ENCODE data around the gene KCNK16. TPM values are rescaled to one million over a fixed set of nuclear protein-coding genes. Genes with fewer than 3 reads are reported as not detected.

KCNK16 gene
- total RNA-seq, 4 donors from 2014 or later, result 0.88 TPM; not detected in 3

DNA sequence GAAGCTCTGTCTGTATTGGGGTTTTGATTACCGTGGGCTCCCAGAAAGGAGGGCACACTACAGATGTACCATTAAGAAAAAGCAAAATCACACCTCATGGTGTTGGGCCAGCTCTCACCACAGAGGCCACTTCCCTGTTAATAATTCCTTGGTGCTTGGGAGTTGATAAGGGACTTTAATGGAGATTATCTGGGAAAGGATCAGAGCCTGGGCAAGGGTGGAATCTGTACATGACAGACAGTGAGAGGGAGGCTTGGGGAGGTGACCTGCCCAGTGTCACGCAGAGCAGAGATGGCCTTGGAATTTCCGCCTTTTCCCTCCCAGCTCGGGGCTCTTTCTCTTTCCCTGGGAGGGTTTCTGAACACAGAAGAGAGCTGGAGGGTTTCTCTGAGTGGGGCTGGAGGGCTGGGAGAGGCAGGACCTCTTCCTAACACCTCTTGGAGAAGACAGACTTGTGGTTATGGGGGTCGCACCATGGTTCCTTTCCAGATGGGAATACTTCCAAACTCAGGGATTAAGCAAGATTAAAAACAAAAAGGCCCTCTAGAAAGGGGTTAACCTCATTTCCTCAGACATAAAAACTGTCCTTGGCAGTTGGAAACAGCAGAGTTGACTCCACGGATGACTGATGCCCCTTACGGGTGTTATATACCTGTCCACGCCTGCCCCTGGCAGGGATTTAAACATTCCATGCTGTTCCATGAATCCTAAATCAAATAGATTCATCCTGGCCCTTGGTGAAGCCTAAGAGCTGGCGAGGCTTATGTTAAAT lies 16.8 kb upstream of the KCNK16 start:
- Histone ChIP-seq H3K9me3 (no peaks in the 10 kb centered on the region), H3K4me1 (peaks cover 34 to 53% of the 10 kb centered on the region in 2 donors), H3K27ac (peak overlapping the region; percentile 66 to 80 (median 78)), H3K4me3 (replicated peaks in 1 of 3) (no peak overlapping the region), H3K36me3 (no peaks in the 10 kb centered on the region), H3K27me3 (no peaks in the 10 kb centered on the region)
- intact Hi-C loops (cut with DNase I), result no loop called here
- TF ChIP-seq, protein P1, sequence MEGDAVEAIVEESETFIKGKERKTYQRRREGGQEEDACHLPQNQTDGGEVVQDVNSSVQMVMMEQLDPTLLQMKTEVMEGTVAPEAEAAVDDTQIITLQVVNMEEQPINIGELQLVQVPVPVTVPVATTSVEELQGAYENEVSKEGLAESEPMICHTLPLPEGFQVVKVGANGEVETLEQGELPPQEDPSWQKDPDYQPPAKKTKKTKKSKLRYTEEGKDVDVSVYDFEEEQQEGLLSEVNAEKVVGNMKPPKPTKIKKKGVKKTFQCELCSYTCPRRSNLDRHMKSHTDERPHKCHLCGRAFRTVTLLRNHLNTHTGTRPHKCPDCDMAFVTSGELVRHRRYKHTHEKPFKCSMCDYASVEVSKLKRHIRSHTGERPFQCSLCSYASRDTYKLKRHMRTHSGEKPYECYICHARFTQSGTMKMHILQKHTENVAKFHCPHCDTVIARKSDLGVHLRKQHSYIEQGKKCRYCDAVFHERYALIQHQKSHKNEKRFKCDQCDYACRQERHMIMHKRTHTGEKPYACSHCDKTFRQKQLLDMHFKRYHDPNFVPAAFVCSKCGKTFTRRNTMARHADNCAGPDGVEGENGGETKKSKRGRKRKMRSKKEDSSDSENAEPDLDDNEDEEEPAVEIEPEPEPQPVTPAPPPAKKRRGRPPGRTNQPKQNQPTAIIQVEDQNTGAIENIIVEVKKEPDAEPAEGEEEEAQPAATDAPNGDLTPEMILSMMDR (IDR thresholded peaks at IDR 0.05), result no peak
- no peak for TF ChIP-seq POLR2A (IDR thresholded peaks at IDR 0.05)
- DNase-seq, result peak; percentile 20 to 22
- 41 to 42% methylated on average over 9 of the region's 9 CpGs for WGBS, 2 donors

- no peak overlapping the region for H3K4me3 ChIP-seq (replicated peaks in 1 of 3)
- WGBS, 2 donors, result 65 to 75% methylated on average over 3 to 5 of the region's 5 CpGs
- intact Hi-C loops (cut with DNase I), result no loop called here
- H3K27me3 ChIP-seq, result no peaks in the 10 kb centered on the region
- H3K4me1 ChIP-seq, result peaks cover 34 to 47% of the 10 kb centered on the region in 2 donors
- TF ChIP-seq, protein P1 (IDR thresholded peaks at IDR 0.05), result no peak
- TF ChIP-seq POLR2A (IDR thresholded peaks at IDR 0.05), result no peak
- H3K9me3 ChIP-seq, result no peaks in the 10 kb centered on the region
- DNase-seq, result no peak
- peak overlapping the region in 1 of 3 donors; percentile 78 for H3K27ac ChIP-seq
- no peaks in the 10 kb centered on the region for H3K36me3 ChIP-seq
Observed at GRCh38 chr6:39338397-39338796, 15.9 kb upstream of the KCNK16 start.

- TF ChIP-seq, protein P1 (IDR thresholded peaks at IDR 0.05), result no peak
- no peak for TF ChIP-seq POLR2A (IDR thresholded peaks at IDR 0.05)
- no peaks in the 10 kb centered on the region for H3K36me3 ChIP-seq
Observed at GRCh38 chr6:39335780-39336545, 13.5 kb upstream of the KCNK16 start.

GRCh38 chr6:39333644-39334438 lies 11.3 kb upstream of the KCNK16 start:
- Histone ChIP-seq H3K4me3 (replicated peaks in 1 of 3) (no peak overlapping the region), H3K4me1 (peaks cover 12 to 20% of the 10 kb centered on the region in 2 donors)

More at GRCh38 chr6:39335780-39336545, 13.5 kb upstream of the KCNK16 start:
- Histone ChIP-seq H3K4me1 (peaks cover 26 to 32% of the 10 kb centered on the region in 2 donors), H3K9me3 (no peaks in the 10 kb centered on the region), H3K27ac (no peak overlapping the region), H3K4me3 (replicated peaks in 1 of 3) (no peak overlapping the region), H3K27me3 (no peaks in the 10 kb centered on the region)
- intact Hi-C loops (cut with DNase I), result no loop called here
- DNase-seq, result no peak
- 43 to 57% methylated on average over 5 of the region's 5 CpGs for WGBS, 2 donors

More at GRCh38 chr6:39333644-39334438, 11.3 kb upstream of the KCNK16 start:
- TF ChIP-seq POLR2A (IDR thresholded peaks at IDR 0.05), result no peak
- TF ChIP-seq, protein P1 (IDR thresholded peaks at IDR 0.05), result no peak
- no peaks in the 10 kb centered on the region for H3K27me3 ChIP-seq
- no peaks in the 10 kb centered on the region for H3K9me3 ChIP-seq
- no peaks in the 10 kb centered on the region for H3K36me3 ChIP-seq
- no peak overlapping the region for H3K27ac ChIP-seq
- no peak for DNase-seq
- intact Hi-C loops (cut with DNase I), result no loop called here
- WGBS, 2 donors, result 77 to 86% methylated on average over 7 of the region's 7 CpGs
